Loucy (cell line): Measurements from ENCODE around the gene NCOA7.

Experiments
- H2AFZ ChIP-seq: fragments of 200-600 bp; sonication (generic); 2 replicates; pipeline ENCODE4 v1.6.0; 2016; ENCODE audit warnings: antibody characterized with exemption, mild to moderate bottlenecking, low read length, moderate library complexity
- H3F3A ChIP-seq: fragments of 200-600 bp; 2 replicates; pipeline ENCODE4 v1.6.0; 2016; ENCODE audit warnings: antibody characterized with exemption, low read depth, mild to moderate bottlenecking
- H3K27me3 ChIP-seq: fragments of 200-600 bp; sonication (generic); 2 replicates; pipeline ENCODE4 v1.6.1; 2014; ENCODE audit warnings: low read length, mild to moderate bottlenecking; ENCODE audit not compliant: insufficient read depth, poor library complexity, severe bottlenecking
- H3K36me3 ChIP-seq: fragments of 200-600 bp; sonication (generic); 2 replicates; pipeline ENCODE4 v1.6.1; 2016; ENCODE audit warnings: low read length; ENCODE audit not compliant: insufficient read depth
- H3K4me1 ChIP-seq: fragments of 200-600 bp; sonication (generic); 2 replicates; pipeline ENCODE4 v1.5.1; 2014; ENCODE audit warnings: low read length, mild to moderate bottlenecking; ENCODE audit not compliant: insufficient read depth, poor library complexity, severe bottlenecking
- H3K4me2 ChIP-seq: fragments of 200-600 bp; sonication (generic); 2 replicates; pipeline ENCODE4 v1.6.0; 2014; ENCODE audit warnings: antibody characterized with exemption, low read length, low read depth, mild to moderate bottlenecking; ENCODE audit not compliant: poor library complexity, severe bottlenecking
- H3K4me3 ChIP-seq: fragments of 200-600 bp; sonication (generic); 2 replicates; pipeline ENCODE4 v1.5.1; 2014; ENCODE audit warnings: low read length, mild to moderate bottlenecking, mixed read lengths; ENCODE audit not compliant: poor library complexity, severe bottlenecking
- H3K79me2 ChIP-seq: fragments of 200-600 bp; sonication (generic); 2 replicates; pipeline ENCODE4 v1.6.1; 2014; ENCODE audit warnings: low read length; ENCODE audit not compliant: insufficient read depth
- H3K9ac ChIP-seq: fragments of 200-600 bp; sonication (generic); 2 replicates; pipeline ENCODE4 v1.6.0; 2014; ENCODE audit warnings: mild to moderate bottlenecking, low read depth, low read length, moderate library complexity; ENCODE audit not compliant: poor library complexity, severe bottlenecking
- H3K9me2 ChIP-seq: fragments of 200-600 bp; sonication (generic); replicated peaks from 2 replicates; pipeline ENCODE4 v1.6.1; 2016; ENCODE audit warnings: low read depth, low read length, mixed read lengths
- H3K9me3 ChIP-seq: fragments of 200-600 bp; sonication (generic); 2 replicates; pipeline ENCODE4 v1.6.1; 2014; ENCODE audit warnings: mild to moderate bottlenecking, antibody characterized with exemption, low read length, low read depth; ENCODE audit not compliant: insufficient read depth
- H4K20me1 ChIP-seq: fragments of 200-600 bp; sonication (generic); 2 replicates; pipeline ENCODE4 v1.6.0; 2014; ENCODE audit warnings: antibody characterized with exemption, low read length, mild to moderate bottlenecking; ENCODE audit not compliant: insufficient read depth, poor library complexity, severe bottlenecking
- CTCF ChIP-seq: fragments of 200-600 bp; sonication (generic); conservative IDR thresholded peaks from 2 replicates; pipeline ENCODE4 v1.5.1; 2014; ENCODE audit warnings: mild to moderate bottlenecking, antibody characterized with exemption, low read length
- EZH2phosphoT487 ChIP-seq: fragments of 200-600 bp; IDR thresholded peaks from 2 replicates; pipeline ENCODE4 v1.6.1; 2018; ENCODE audit warnings: antibody characterized with exemption, mild to moderate bottlenecking, moderate library complexity, borderline replicate concordance

NCOA7 gene

GRCh38 chr6:125828476-125829039 lies 37.8 kb downstream of the NCOA7 start:
- H4K20me1 ChIP-seq, result no peaks in the 10 kb centered on the region
- H3K4me1 ChIP-seq, result peaks cover 57% of the 10 kb centered on the region

GRCh38 chr6:125829433-125829832 lies 38.7 kb downstream of the NCOA7 start:
- no peaks in the 10 kb centered on the region for H3K9me3 ChIP-seq
- H3K9me2 ChIP-seq, result no peaks in the 10 kb centered on the region
- H3K4me3 ChIP-seq, result peak overlapping the region; percentile 47
- no peaks in the 10 kb centered on the region for H4K20me1 ChIP-seq
- TF ChIP-seq EZH2phosphoT487 (no peak), CTCF (no peak)
- peak overlapping the region; percentile 70 for H3K4me2 ChIP-seq
- peaks cover 64% of the 10 kb centered on the region for H3K4me1 ChIP-seq
- peak overlapping the region; percentile 56 for H3K9ac ChIP-seq
- H3K36me3 ChIP-seq, result no peaks in the 10 kb centered on the region
- H3F3A ChIP-seq, result peaks cover 7% of the 10 kb centered on the region
- no peaks in the 10 kb centered on the region for H3K27me3 ChIP-seq
- no peak overlapping the region for H2AFZ ChIP-seq
- peaks cover 44% of the 10 kb centered on the region for H3K79me2 ChIP-seq

More at GRCh38 chr6:125828476-125829039, 37.8 kb downstream of the NCOA7 start:
- H3K79me2 ChIP-seq, result peaks cover 44% of the 10 kb centered on the region
- no peak overlapping the region for H3K4me3 ChIP-seq
- no peaks in the 10 kb centered on the region for H3K27me3 ChIP-seq
- no peaks in the 10 kb centered on the region for H3K9me2 ChIP-seq
- TF ChIP-seq CTCF (no peak), EZH2phosphoT487 (no peak)
- H3K4me2 ChIP-seq, result peak overlapping the region; percentile 70
- H3K9me3 ChIP-seq, result no peaks in the 10 kb centered on the region
- no peak overlapping the region for H2AFZ ChIP-seq
- H3K9ac ChIP-seq, result no peak overlapping the region
- H3K36me3 ChIP-seq, result no peaks in the 10 kb centered on the region
- H3F3A ChIP-seq, result peaks cover 3% of the 10 kb centered on the region

- Histone ChIP-seq H3K79me2 (peaks cover 57% of the 10 kb centered on the region), H3K4me2 (peak overlapping the region; percentile 49), H2AFZ (no peak overlapping the region), H3K4me1 (peaks cover 75% of the 10 kb centered on the region), H3K9ac (peak overlapping the region; percentile 18), H3K9me3 (no peaks in the 10 kb centered on the region), H4K20me1 (no peaks in the 10 kb centered on the region), H3F3A (peaks cover 7% of the 10 kb centered on the region), H3K9me2 (no peaks in the 10 kb centered on the region), H3K4me3 (no peak overlapping the region), H3K36me3 (no peaks in the 10 kb centered on the region), H3K27me3 (no peaks in the 10 kb centered on the region)
- TF ChIP-seq EZH2phosphoT487 (no peak), CTCF (no peak)
Measured at GRCh38 chr6:125831659-125832058, 40.9 kb downstream of the NCOA7 start.
